CD14-positive monocyte (primary cell): ENCODE measurements around the gene GMDS. TPM values are rescaled to one million over a fixed set of nuclear protein-coding genes. Genes with fewer than 3 reads are reported as not detected.
A peak's percentile ranks its signal among the peaks of the same experiment; 100 is the strongest.

Experiments used
- DNase-seq, 3 donors: peaks; one replicate each; pipeline ENCODE4 v3.0.0-alpha.2; 2011 to 2022
- H2AFZ ChIP-seq: 2 replicates; pipeline ENCODE4 v1.6.0; 2012; ENCODE audit warnings: mild to moderate bottlenecking, low read depth, low read length, inconsistent platforms; ENCODE audit not compliant: insufficient read depth, poor library complexity, severe bottlenecking
- H3K27ac ChIP-seq, 2 donors: 1 replicate in 1 of 2; 2 replicates in 1 of 2; pipeline ENCODE4 v1.5.1; 2012 to 2013; ENCODE audit warnings: low read length in 2 of 2, control low read depth in 1 of 2, inconsistent platforms in 1 of 2, low read depth in 1 of 2, mild to moderate bottlenecking in 1 of 2
- H3K27me3 ChIP-seq, 2 donors: one replicate each; pipeline versions ENCODE4 v1.6.0 to v1.6.1; 2011 to 2013; ENCODE audit warnings: low read length in 2 of 2; ENCODE audit not compliant: control insufficient read depth in 2 of 2, insufficient read depth in 2 of 2
- H3K36me3 ChIP-seq, 2 donors: replicated peaks in 1 of 2; 1 replicate in 1 of 2; 2 replicates in 1 of 2; pipeline versions ENCODE4 v1.5.1 to v1.6.1; 2012 to 2013; ENCODE audit warnings: low read length in 2 of 2, control low read depth in 1 of 2, inconsistent platforms in 1 of 2, mild to moderate bottlenecking in 1 of 2; ENCODE audit not compliant: insufficient read depth in 2 of 2, control insufficient read depth in 1 of 2
- H3K4me1 ChIP-seq, 2 donors: 1 replicate in 1 of 2; 2 replicates in 1 of 2; pipeline versions ENCODE4 v1.5.1 to v1.6.1; 2012 to 2013; ENCODE audit warnings: low read length in 2 of 2, control low read depth in 1 of 2, inconsistent platforms in 1 of 2, mild to moderate bottlenecking in 1 of 2, moderate library complexity in 1 of 2; ENCODE audit not compliant: insufficient read depth in 2 of 2, control insufficient read depth in 1 of 2
- H3K4me2 ChIP-seq: replicated peaks from 2 replicates; pipeline ENCODE3; 2012; ENCODE audit warnings: low read length, moderate library complexity, mild to moderate bottlenecking; ENCODE audit not compliant: poor library complexity, severe bottlenecking; ENCODE audit errors: extremely low read depth
- H3K4me3 ChIP-seq, 3 experiments: fragments of 200-600 bp in 1 of 3; sonication (generic) in 1 of 3; replicated peaks in 1 of 3; 1 replicate in 2 of 3; 2 replicates in 1 of 3; pipeline ENCODE4 v1.5.1; 2011 to 2013; ENCODE audit warnings: low read length in 3 of 3, mild to moderate bottlenecking in 3 of 3, control low read depth in 2 of 3, low read depth in 2 of 3, inconsistent platforms in 1 of 3, moderate library complexity in 1 of 3
- H3K79me2 ChIP-seq: 2 replicates; pipeline ENCODE4 v1.6.0; 2012; ENCODE audit warnings: mild to moderate bottlenecking, control low read depth, inconsistent platforms, low read length, moderate library complexity; ENCODE audit not compliant: insufficient read depth
- H3K9ac ChIP-seq: 2 replicates; pipeline ENCODE4 v1.6.0; 2017; ENCODE audit warnings: low read length, mild to moderate bottlenecking; ENCODE audit not compliant: insufficient read depth, poor library complexity, severe bottlenecking
- H3K9me3 ChIP-seq, 2 donors: replicated peaks in 1 of 2; 1 replicate in 1 of 2; 2 replicates in 1 of 2; pipeline versions ENCODE4 v1.5.1 to v1.6.1; 2012 to 2013; ENCODE audit warnings: low read length in 2 of 2, control low read depth in 1 of 2; ENCODE audit not compliant: control insufficient read depth in 1 of 2, insufficient read depth in 1 of 2
- H4K20me1 ChIP-seq: 2 replicates; pipeline ENCODE4 v1.6.0; 2012; ENCODE audit warnings: mild to moderate bottlenecking, low read length, control low read depth, moderate library complexity; ENCODE audit not compliant: insufficient read depth
- H3K27ac Mint-ChIP-seq, 7 donors: one replicate each; pipeline ENCODE4 v1.8.0; 2020; ENCODE audit warnings: mild to moderate bottlenecking in 7 of 7, mixed read lengths in 7 of 7, moderate library complexity in 6 of 7, inconsistent platforms in 2 of 7
- H3K27me3 Mint-ChIP-seq, 3 donors: one replicate each; pipeline ENCODE4 v1.8.0; 2021 to 2022; ENCODE audit warnings: low read depth in 3 of 3, mild to moderate bottlenecking in 3 of 3, mixed read lengths in 3 of 3, moderate library complexity in 3 of 3, inconsistent platforms in 1 of 3
- H3K36me3 Mint-ChIP-seq, 2 donors: one replicate each; pipeline ENCODE4 v1.8.0; 2020; ENCODE audit warnings: mixed read lengths in 2 of 2, inconsistent platforms in 1 of 2, mild to moderate bottlenecking in 1 of 2
- H3K4me1 Mint-ChIP-seq: one replicate; pipeline ENCODE4 v1.8.0; 2020; ENCODE audit warnings: mild to moderate bottlenecking, mixed read lengths
- H3K4me3 Mint-ChIP-seq, 2 donors: one replicate each; pipeline ENCODE4 v1.8.0; 2020; ENCODE audit warnings: mild to moderate bottlenecking in 2 of 2, mixed read lengths in 2 of 2, moderate library complexity in 1 of 2
- H3K9me3 Mint-ChIP-seq, 7 donors: one replicate each; pipeline ENCODE4 v1.8.0; 2020 to 2022; ENCODE audit warnings: mixed read lengths in 7 of 7, mild to moderate bottlenecking in 6 of 7, moderate library complexity in 6 of 7, inconsistent platforms in 2 of 7
- WGBS: methylation state at CpG from one replicate; pipeline ENCODE4 v1.1.5; 2013; ENCODE audit warnings: missing lambda C conversion rate; ENCODE audit not compliant: insufficient coverage; 5-methylcytosine and 5-hydroxymethylcytosine counted together
- intact Hi-C, 2 donors: fragments of 100-400 bp; cut with micrococcal nuclease; formaldehyde crosslinking; loops; one replicate each; pipeline versions ENCODE4 v1.15.0 to v1.15.1; 2023
- polyA plus RNA-seq, 3 donors: library from polyadenylated mRNA; depleted of rRNA in 1 of 3; unstranded in 2 of 3; stranded (reverse) in 1 of 3; fragments of 300-500 nt in 2 of 3; fragments of >200 nt in 1 of 3; fragmentation: Illumina TruSeq in 2 of 3; gene quantifications; 1 replicate in 2 of 3; 2 replicates in 1 of 3; pipeline ENCODE4 v1.2.3, GENCODE V29; 2012 to 2021
- TF ChIP-seq, protein P1 (sequence below): fragments of 200-600 bp; IDR thresholded peaks from one replicate; pipeline ENCODE4 v1.8.0; 2022; ENCODE audit warnings: antibody characterized with exemption, mild to moderate bottlenecking

Gene GMDS
- polyA plus RNA-seq, 3 donors = 10.5 to 19.9 (median 17.6) TPM

DNA sequence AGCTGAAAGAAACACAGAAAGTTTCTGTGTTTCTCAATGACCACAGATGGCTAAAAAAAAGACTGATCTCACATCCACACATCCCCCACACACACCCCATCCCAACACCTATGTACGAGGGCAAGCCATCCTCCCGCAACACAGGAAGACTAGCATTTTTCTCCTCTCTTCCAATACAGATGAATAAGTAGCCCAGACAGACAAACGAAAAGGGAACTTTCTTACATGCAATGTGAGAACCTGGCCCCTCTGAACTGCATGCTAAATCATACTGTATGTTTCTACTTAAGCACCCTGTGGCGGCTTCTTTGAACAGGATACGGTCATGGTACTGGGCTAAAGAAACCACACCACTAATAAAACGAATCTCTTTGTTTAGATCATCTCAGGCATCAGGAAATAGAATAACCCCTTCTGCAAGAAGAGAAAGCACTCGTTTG, 116.2 kb downstream of the GMDS start:
- H3K9ac ChIP-seq = no peak overlapping the region
- Mint-ChIP-seq H3K36me3 (no peaks in the 10 kb centered on the region), H3K27me3 (peaks cover 5 to 9% (median 7%) of the 10 kb centered on the region in 3 donors), H3K27ac (peak overlapping the region in 1 of 7 donors; percentile 4), H3K9me3 (no peaks in the 10 kb centered on the region), H3K4me3 (no peak overlapping the region), H3K4me1 (peaks cover 38% of the 10 kb centered on the region)
- DNase-seq = no peak
- TF ChIP-seq, protein P1, sequence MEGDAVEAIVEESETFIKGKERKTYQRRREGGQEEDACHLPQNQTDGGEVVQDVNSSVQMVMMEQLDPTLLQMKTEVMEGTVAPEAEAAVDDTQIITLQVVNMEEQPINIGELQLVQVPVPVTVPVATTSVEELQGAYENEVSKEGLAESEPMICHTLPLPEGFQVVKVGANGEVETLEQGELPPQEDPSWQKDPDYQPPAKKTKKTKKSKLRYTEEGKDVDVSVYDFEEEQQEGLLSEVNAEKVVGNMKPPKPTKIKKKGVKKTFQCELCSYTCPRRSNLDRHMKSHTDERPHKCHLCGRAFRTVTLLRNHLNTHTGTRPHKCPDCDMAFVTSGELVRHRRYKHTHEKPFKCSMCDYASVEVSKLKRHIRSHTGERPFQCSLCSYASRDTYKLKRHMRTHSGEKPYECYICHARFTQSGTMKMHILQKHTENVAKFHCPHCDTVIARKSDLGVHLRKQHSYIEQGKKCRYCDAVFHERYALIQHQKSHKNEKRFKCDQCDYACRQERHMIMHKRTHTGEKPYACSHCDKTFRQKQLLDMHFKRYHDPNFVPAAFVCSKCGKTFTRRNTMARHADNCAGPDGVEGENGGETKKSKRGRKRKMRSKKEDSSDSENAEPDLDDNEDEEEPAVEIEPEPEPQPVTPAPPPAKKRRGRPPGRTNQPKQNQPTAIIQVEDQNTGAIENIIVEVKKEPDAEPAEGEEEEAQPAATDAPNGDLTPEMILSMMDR = no peak
- no peaks in the 10 kb centered on the region for H3K79me2 ChIP-seq
- no peaks in the 10 kb centered on the region for H3K27me3 ChIP-seq
- H3K4me1 ChIP-seq = peaks cover 17 to 18% of the 10 kb centered on the region in 2 donors
- H3K27ac ChIP-seq = no peak overlapping the region
- H3K9me3 ChIP-seq = no peaks in the 10 kb centered on the region
- H3K4me3 ChIP-seq = no peak overlapping the region
- intact Hi-C loops = no loop called here
- no peaks in the 10 kb centered on the region for H3K36me3 ChIP-seq
- no peak overlapping the region for H2AFZ ChIP-seq
- H3K4me2 ChIP-seq = no peak overlapping the region
- 0% methylated on average over 5 of the region's 7 CpGs for WGBS
- H4K20me1 ChIP-seq = no peaks in the 10 kb centered on the region

DNA sequence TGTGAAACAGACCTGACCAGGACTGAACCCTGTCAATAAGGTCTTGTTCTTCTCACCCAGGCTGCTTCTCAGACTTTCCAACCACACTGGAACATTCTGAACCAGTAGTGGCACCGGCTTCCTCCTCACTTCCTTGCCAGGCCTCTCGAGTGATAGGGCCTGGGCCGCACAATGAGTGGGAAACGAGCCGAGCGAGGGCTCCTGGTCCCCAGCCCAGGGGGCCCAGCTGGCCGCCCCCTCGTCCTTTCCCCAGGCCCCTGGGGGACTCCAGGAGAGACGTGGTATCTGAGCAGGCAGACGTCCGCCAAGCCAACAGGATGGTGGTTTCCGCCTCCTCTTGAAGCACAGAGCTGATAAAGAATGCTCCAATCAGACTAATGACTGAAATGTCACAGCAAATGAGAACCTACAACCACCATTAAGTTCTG, 117.9 kb downstream of the GMDS start:
- Histone ChIP-seq H3K27ac (peak overlapping the region in 1 of 2 donors; percentile 13), H3K27me3 (no peaks in the 10 kb centered on the region), H3K4me3 (peak overlapping the region in 1 of 3 experiments; percentile 13), H2AFZ (peak overlapping the region; percentile 54), H3K9me3 (no peaks in the 10 kb centered on the region), H3K4me2 (peak overlapping the region; percentile 40), H3K9ac (no peak overlapping the region), H3K4me1 (peaks cover 18 to 20% of the 10 kb centered on the region in 2 donors), H3K79me2 (no peaks in the 10 kb centered on the region), H4K20me1 (no peaks in the 10 kb centered on the region), H3K36me3 (no peaks in the 10 kb centered on the region)
- no peaks in the 10 kb centered on the region for H3K36me3 Mint-ChIP-seq
- intact Hi-C loops = no loop called here
- peaks cover 5 to 9% (median 7%) of the 10 kb centered on the region in 3 donors for H3K27me3 Mint-ChIP-seq
- peaks cover 39% of the 10 kb centered on the region for H3K4me1 Mint-ChIP-seq
- peak overlapping the region in 2 of 7 donors; percentile 25 to 48 for H3K27ac Mint-ChIP-seq
- peak in 2 of 3 donors; percentile 3 to 15 for DNase-seq
- H3K4me3 Mint-ChIP-seq = peak overlapping the region; percentile 46 to 50
- 4% methylated on average over 11 of the region's 12 CpGs for WGBS
- TF ChIP-seq, protein P1 = no peak
- H3K9me3 Mint-ChIP-seq = peaks cover 0 to 4% (median 0%) of the 10 kb centered on the region in 7 donors
